Peyer's patch (tissue), 4 donors: Measurements from ENCODE around the gene CACNG8. TPM values are rescaled to one million over a fixed set of nuclear protein-coding genes. Genes with fewer than 3 reads are reported as not detected.

Experiments
- DNase-seq, 3 donors: peaks; one replicate each; pipeline ENCODE4 v3.0.0-alpha.2; 2017 to 2019
- H3K27ac ChIP-seq, 4 donors: fragments of 200-600 bp; sonication (generic); one replicate each; pipeline ENCODE4 v1.5.1; 2016 to 2019
- H3K27me3 ChIP-seq, 2 donors: fragments of 200-600 bp; sonication (generic); one replicate each; pipeline ENCODE4 v1.5.1; 2019
- H3K36me3 ChIP-seq, 3 donors: fragments of 200-600 bp; sonication (generic); one replicate each; pipeline ENCODE4 v1.5.1; 2016 to 2019
- H3K4me1 ChIP-seq, 4 donors: fragments of 200-600 bp; sonication (generic); one replicate each; pipeline ENCODE4 v1.5.1; 2016 to 2019
- H3K4me3 ChIP-seq, 4 donors: fragments of 200-600 bp; sonication (generic); 1 replicate in 3 of 4; 2 replicates in 1 of 4; pipeline ENCODE4 v1.5.1; 2016 to 2019; ENCODE audit warnings: mild to moderate bottlenecking in 1 of 4
- H3K9me3 ChIP-seq, 4 donors: fragments of 200-600 bp; sonication (generic); one replicate each; pipeline ENCODE4 v1.5.1; 2016 to 2019; ENCODE audit warnings: mild to moderate bottlenecking in 1 of 4
- CTCF ChIP-seq, 6 experiments: fragments of 450-650 bp in 4 of 6; fragments of 200-600 bp in 2 of 6; sonication (generic) in 1 of 6; IDR thresholded peaks; one replicate each; pipeline ENCODE4 v1.5.1; 2017 to 2019; ENCODE audit warnings: antibody characterized with exemption in 6 of 6, mild to moderate bottlenecking in 3 of 6, moderate library complexity in 1 of 6
- POLR2A ChIP-seq, 2 donors: fragments of 450-650 bp; IDR thresholded peaks; one replicate each; pipeline ENCODE4 v1.5.1; 2017; ENCODE audit warnings: antibody characterized with exemption in 2 of 2, mild to moderate bottlenecking in 2 of 2, moderate library complexity in 2 of 2
- total RNA-seq, 4 donors: library from RNA; depleted of rRNA; stranded (reverse); fragments of >200 nt; gene quantifications; one replicate each; pipeline ENCODE4 v1.1.0, GENCODE V29; 2016

CACNG8 gene
- total RNA-seq, result not detected

GRCh38 chr19:53962887-53963431 lies at the start of gene CACNG8:
Gene CACNG8, plus strand, starts transcription at chr19:53962937.
- no peaks in the 10 kb centered on the region for H3K9me3 ChIP-seq
- DNase-seq, result no peak
- no peak for TF ChIP-seq POLR2A (IDR thresholded peaks at IDR 0.05)
- TF ChIP-seq CTCF (IDR thresholded peaks at IDR 0.05), result no peak
- no peaks in the 10 kb centered on the region for H3K36me3 ChIP-seq
- peaks cover 0 to 32% of the 10 kb centered on the region in 2 donors for H3K27me3 ChIP-seq
- no peak within 1 kb of the TSS for H3K4me3 ChIP-seq
- H3K4me1 ChIP-seq, result no peaks in the 10 kb centered on the region
- no peak within 1 kb of the TSS for H3K27ac ChIP-seq

- H3K27ac ChIP-seq, result no peak overlapping the region
- TF ChIP-seq POLR2A (IDR thresholded peaks at IDR 0.05) (no peak), CTCF (IDR thresholded peaks at IDR 0.05) (no peak)
- no peaks in the 10 kb centered on the region for H3K9me3 ChIP-seq
- no peak for DNase-seq
- H3K36me3 ChIP-seq, result no peaks in the 10 kb centered on the region
- no peaks in the 10 kb centered on the region for H3K27me3 ChIP-seq
- H3K4me1 ChIP-seq, result no peaks in the 10 kb centered on the region
- no peak overlapping the region for H3K4me3 ChIP-seq
Observed at GRCh38 chr19:53915000-53915399, 47.7 kb upstream of the CACNG8 start.

GRCh38 chr19:53916004-53916403 lies 46.7 kb upstream of the CACNG8 start:
- Histone ChIP-seq H3K9me3 (no peaks in the 10 kb centered on the region), H3K27ac (no peak overlapping the region), H3K27me3 (no peaks in the 10 kb centered on the region), H3K4me3 (no peak overlapping the region), H3K4me1 (no peaks in the 10 kb centered on the region), H3K36me3 (no peaks in the 10 kb centered on the region)
- DNase-seq, result no peak
- no peak for TF ChIP-seq POLR2A (IDR thresholded peaks at IDR 0.05)
- TF ChIP-seq CTCF (IDR thresholded peaks at IDR 0.05), result no peak

GRCh38 chr19:53917356-53917755 lies 45.4 kb upstream of the CACNG8 start:
- no peak overlapping the region for H3K27ac ChIP-seq
- H3K9me3 ChIP-seq, result no peaks in the 10 kb centered on the region
- no peak overlapping the region for H3K4me3 ChIP-seq
- H3K27me3 ChIP-seq, result no peaks in the 10 kb centered on the region
- H3K36me3 ChIP-seq, result no peaks in the 10 kb centered on the region
- TF ChIP-seq POLR2A (IDR thresholded peaks at IDR 0.05) (no peak), CTCF (IDR thresholded peaks at IDR 0.05) (no peak)
- DNase-seq, result no peak
- no peaks in the 10 kb centered on the region for H3K4me1 ChIP-seq

GRCh38 chr19:53927739-53928138 lies 35.0 kb upstream of the CACNG8 start:
- TF ChIP-seq POLR2A (IDR thresholded peaks at IDR 0.05) (no peak), CTCF (IDR thresholded peaks at IDR 0.05) (no peak)
- Histone ChIP-seq H3K9me3 (no peaks in the 10 kb centered on the region), H3K4me1 (no peaks in the 10 kb centered on the region), H3K27ac (no peak overlapping the region), H3K4me3 (no peak overlapping the region), H3K27me3 (no peaks in the 10 kb centered on the region), H3K36me3 (no peaks in the 10 kb centered on the region)
- DNase-seq, result no peak

GRCh38 chr19:53936029-53936428 lies 26.7 kb upstream of the CACNG8 start:
- Histone ChIP-seq H3K9me3 (no peaks in the 10 kb centered on the region), H3K4me1 (no peaks in the 10 kb centered on the region), H3K27me3 (no peaks in the 10 kb centered on the region), H3K36me3 (no peaks in the 10 kb centered on the region), H3K27ac (no peak overlapping the region), H3K4me3 (no peak overlapping the region)
- no peak for TF ChIP-seq POLR2A (IDR thresholded peaks at IDR 0.05)
- no peak for TF ChIP-seq CTCF (IDR thresholded peaks at IDR 0.05)
- DNase-seq, result no peak
